K562 (cell line): ENCODE results near the gene FSTL4. TPM values are rescaled to one million over a fixed set of nuclear protein-coding genes. Genes with fewer than 3 reads are reported as not detected.

Experiments used
- ATAC-seq: fragments of 200-7000 bp; cut with Tn5 transposase; 3 replicates; pipeline ENCODE4 v1.9.1; 2020; ENCODE audit warnings: moderate library complexity
- BruUV-seq: library from RNA; stranded (reverse); fragments of 400-500 nt; replicated peaks from 2 replicates; lab custom pipeline; 2021; lab: Mats Ljungman, UMichigan
- CTCF ChIA-PET: fragments of 300-600 bp; formaldehyde crosslinking; extraction: SDS; loops from one replicate; lab custom pipeline; 2021; ENCODE audit warnings: low intra/inter-chr PET ratio; lab: Yijun Ruan, JAX
- POLR2A ChIA-PET: fragments of 300-600, 350-650 bp; sonication (Branson Sonifier 250); formaldehyde crosslinking; extraction: SDS; loops from one replicate; lab custom pipeline; 2021; ENCODE audit warnings: antibody characterized with exemption, inconsistent platforms; lab: Yijun Ruan, JAX
- DNase-seq, 4 experiments: peaks; one replicate each; pipeline versions ENCODE4 v3.0.0 to v3.0.0-alpha.2; 2011 to 2018; ENCODE audit warnings: low spot score in 3 of 4, mixed read lengths in 3 of 4; ENCODE audit errors: extremely low read depth in 1 of 4
- FAIRE-seq: peaks from 2 replicates; lab custom pipeline; 2011; peaks lifted over from hg19 to GRCh38; lab: Jason Lieb, UNC
- H2AFZ ChIP-seq: 2 replicates; pipeline ENCODE4 v1.6.0; 2011; ENCODE audit warnings: low read depth, low read length, control low read depth, inconsistent platforms
- H3K27ac ChIP-seq: fragments of 200-600 bp; 3 replicates; pipeline ENCODE4 v1.8.0; 2011; ENCODE audit warnings: low read depth, mild to moderate bottlenecking, control low read depth, inconsistent platforms, low read length, moderate library complexity, mixed read lengths; ENCODE audit errors: extremely low read depth
- H3K27me3 ChIP-seq, 2 experiments: fragments of 300-600 bp in 1 of 2; 2 replicates in 1 of 2; 3 replicates in 1 of 2; pipeline versions ENCODE4 v1.6.0 to v1.8.0; 2011; ENCODE audit warnings: inconsistent platforms in 2 of 2, low read length in 2 of 2, mild to moderate bottlenecking in 1 of 2, mixed read lengths in 1 of 2, moderate library complexity in 1 of 2; ENCODE audit not compliant: control insufficient read depth in 2 of 2, insufficient read depth in 2 of 2
- H3K36me3 ChIP-seq: fragments of 300-600 bp; 3 replicates; pipeline ENCODE4 v1.8.0; 2011; ENCODE audit warnings: mild to moderate bottlenecking, low read length, inconsistent platforms; ENCODE audit not compliant: control insufficient read depth, insufficient read depth
- H3K4me1 ChIP-seq, 2 experiments: fragments of 200-600 bp in 1 of 2; replicated peaks in 1 of 2; 2 replicates in 1 of 2; 3 replicates in 1 of 2; pipeline versions ENCODE4 v1.5.1 to v1.8.0; 2011; ENCODE audit warnings: inconsistent platforms in 2 of 2, low read length in 2 of 2, mild to moderate bottlenecking in 1 of 2, mixed read lengths in 1 of 2, moderate library complexity in 1 of 2; ENCODE audit not compliant: control insufficient read depth in 2 of 2, insufficient read depth in 2 of 2
- H3K4me2 ChIP-seq: 2 replicates; pipeline ENCODE4 v1.6.1; 2011; ENCODE audit warnings: low read length, control low read depth, inconsistent platforms, mixed read lengths; ENCODE audit not compliant: insufficient read depth
- H3K4me3 ChIP-seq: fragments of 200-600 bp; sonication (generic), shearing (Covaris generic); 2 replicates; pipeline ENCODE4 v1.5.1; 2016; ENCODE audit warnings: control low read depth, inconsistent platforms
- H3K79me2 ChIP-seq: fragments of 200-600 bp; 3 replicates; pipeline ENCODE4 v1.8.0; 2011; ENCODE audit warnings: low read length, inconsistent platforms; ENCODE audit not compliant: control insufficient read depth, insufficient read depth
- H3K9ac ChIP-seq, 2 experiments: 2 replicates each; pipeline versions ENCODE4 v1.6.0 to v1.6.1; 2011; ENCODE audit warnings: low read depth in 2 of 2, low read length in 2 of 2, control low read depth in 1 of 2, inconsistent platforms in 1 of 2, mild to moderate bottlenecking in 1 of 2, mixed read lengths in 1 of 2; ENCODE audit not compliant: insufficient read depth in 1 of 2
- H3K9me1 ChIP-seq: one replicate; pipeline ENCODE4 v1.6.0; 2011; ENCODE audit warnings: inconsistent platforms, mild to moderate bottlenecking, low read length, moderate library complexity; ENCODE audit not compliant: control insufficient read depth, insufficient read depth
- H3K9me3 ChIP-seq: replicated peaks from 2 replicates; pipeline ENCODE4 v1.5.1; 2011; ENCODE audit warnings: low read depth, low read length, inconsistent platforms; ENCODE audit not compliant: control insufficient read depth, insufficient read depth
- H4K20me1 ChIP-seq: replicated peaks from 2 replicates; pipeline ENCODE4 v1.6.1; 2011; ENCODE audit warnings: low read length, inconsistent platforms, mixed read lengths; ENCODE audit not compliant: control insufficient read depth, insufficient read depth
- CGGBP1 ChIP-seq: fragments of 250-450 bp; sonication (Bioruptor Pico); IDR thresholded peaks from 2 replicates; pipeline ENCODE4 v1.9.0; 2021; ENCODE audit warnings: mild to moderate bottlenecking
- FOXM1 ChIP-seq, 2 experiments: fragments of 450-650 bp in 1 of 2; sonication (generic) in 1 of 2; formaldehyde crosslinking in 1 of 2; IDR thresholded peaks; 2 replicates each; pipeline versions ENCODE4 v1.6.1 to v1.9.0; 2017 to 2022; ENCODE audit warnings: low read depth in 2 of 2, mild to moderate bottlenecking in 2 of 2, missing genetic modification reagents in 1 of 2, moderate library complexity in 1 of 2
- HDGF ChIP-seq: fragments of 450-650 bp; IDR thresholded peaks from 2 replicates; pipeline ENCODE4 v1.6.1; 2016
- HMG20A ChIP-seq: fragments of 450-650 bp; formaldehyde crosslinking; conservative IDR thresholded peaks from 2 replicates; pipeline ENCODE4 v1.4.0; 2020; ENCODE audit warnings: mild to moderate bottlenecking, mixed read lengths
- ZBTB5 ChIP-seq: fragments of 450-650 bp; IDR thresholded peaks from 2 replicates; pipeline ENCODE4 v1.6.1; 2017; ENCODE audit warnings: antibody characterized with exemption
- ZNF609 ChIP-seq: sonication (generic); formaldehyde crosslinking; IDR thresholded peaks from 2 replicates; pipeline ENCODE4 v1.8.1; 2023; ENCODE audit warnings: missing genetic modification reagents, mild to moderate bottlenecking, borderline replicate concordance
- WGBS: fragments of 100-300 bp; shearing (Covaris generic); methylation state at CpG from one replicate; pipeline ENCODE4 v1.1.6; 2016; ENCODE audit warnings: low coverage, mixed read lengths; ENCODE audit not compliant: insufficient coverage; ENCODE audit errors: missing lambda C conversion rate; 5-methylcytosine and 5-hydroxymethylcytosine counted together
- in situ Hi-C: fragments of 300-500 bp; cut with MboI; formaldehyde crosslinking; loops from 4 replicates; pipeline ENCODE4 v1.15.0; 2018; ENCODE audit warnings: inconsistent platforms, mixed read lengths
- intact Hi-C: fragments of 100-400 bp; cut with micrococcal nuclease; formaldehyde crosslinking; loops from 2 replicates; pipeline ENCODE4 v1.14.2; 2022
- polyA plus RNA-seq, 8 experiments: library from polyadenylated mRNA; depleted of rRNA in 4 of 8; stranded (reverse) in 5 of 8; unstranded in 3 of 8; fragments of >200 nt; fragmentation: Nextera tagmentation in 2 of 8; fragmentation: Illumina TruSeq in 1 of 8; extraction: Ambion mirVana in 2 of 8; extraction: Trizol in 1 of 8; gene quantifications; 2 replicates each; pipeline versions ENCODE4 v1.2.1 to v1.2.3, GENCODE V29; 2011 to 2014; ENCODE audit warnings: inconsistent platforms in 1 of 8, missing spikeins in 1 of 8
- total RNA-seq, 7 experiments: library from RNA; depleted of rRNA in 6 of 7; stranded (reverse); fragments of >200 nt in 6 of 7; fragmentation: Illumina TruSeq in 2 of 7; extraction: Trizol in 2 of 7; gene quantifications; 2 replicates each; pipeline versions ENCODE4 v1.2.1 to v1.2.3, GENCODE V29; 2011 to 2021; ENCODE audit warnings: low replicate concordance in 1 of 7
- TF ChIP-seq, protein P1 (sequence below), 2 experiments: IDR thresholded peaks; 2 replicates each; pipeline ENCODE4 v1.6.1; 2012; ENCODE audit warnings: improper control_type of control experiment in 2 of 2, low read depth in 2 of 2, low read length in 2 of 2, borderline replicate concordance in 1 of 2

The FSTL4 gene
- total and polyA plus RNA-seq, 9 of the 15 experiments (the other 6 are each of a cell fraction or from before 2014, with no cell fraction given): 0.08 to 0.18 (median 0.10) TPM; not detected in 5

DNA sequence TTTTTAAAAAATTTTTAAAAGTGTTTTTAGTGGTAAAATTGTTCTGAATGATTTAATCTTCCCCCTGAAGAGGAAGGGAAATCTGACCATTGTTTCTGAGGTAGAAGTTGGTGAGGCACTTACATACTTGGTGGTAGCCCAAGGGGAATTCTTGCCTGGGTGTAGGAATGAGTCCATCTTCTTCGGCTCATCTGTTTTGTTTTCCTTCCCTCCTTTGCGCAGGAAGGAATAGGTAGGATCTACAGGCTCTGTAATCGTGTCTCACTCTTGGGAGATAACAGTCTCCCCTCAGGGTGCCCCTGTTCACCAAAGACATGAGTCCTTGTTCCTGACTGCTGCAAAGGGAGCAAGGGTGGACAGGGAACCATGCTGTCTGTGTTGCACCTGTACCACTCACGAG lies 422.5 kb downstream of the FSTL4 start:
- Histone ChIP-seq H3K4me2 (no peak overlapping the region), H4K20me1 (no peaks in the 10 kb centered on the region), H3K4me1 (no peaks in the 10 kb centered on the region), H3K27me3 (peaks cover 18 to 22% of the 10 kb centered on the region in 2 experiments; a peak in 4 of 5 replicates), H3K27ac (no peak overlapping the region), H3K9ac (no peak overlapping the region), H3K4me3 (no peak overlapping the region), H2AFZ (no peak overlapping the region), H3K9me3 (no peaks in the 10 kb centered on the region), H3K36me3 (no peaks in the 10 kb centered on the region), H3K79me2 (no peaks in the 10 kb centered on the region), H3K9me1 (no peaks in the 10 kb centered on the region)
- POLR2A ChIA-PET: no interaction called here
- no TSS peak for BruUV-seq
- intact Hi-C loops (no loop called here), in situ Hi-C loops (no loop called here)
- no peak for ATAC-seq
- no peak for FAIRE-seq
- TF ChIP-seq HDGF: no peak
- no peak for TF ChIP-seq CGGBP1
- TF ChIP-seq ZBTB5: no peak
- TF ChIP-seq ZNF609 (CRISPR knock-in tag): no peak
- no peak for TF ChIP-seq HMG20A (CRISPR knock-in tag)
- TF ChIP-seq FOXM1 (IDR thresholded peaks at IDR 0.05; ENCODE audit: low read depth): no peak
- TF ChIP-seq FOXM1 (CRISPR knock-in tag; IDR thresholded peaks at IDR 0.05; ENCODE audit: low read depth): no peak
- TF ChIP-seq, protein P1, sequence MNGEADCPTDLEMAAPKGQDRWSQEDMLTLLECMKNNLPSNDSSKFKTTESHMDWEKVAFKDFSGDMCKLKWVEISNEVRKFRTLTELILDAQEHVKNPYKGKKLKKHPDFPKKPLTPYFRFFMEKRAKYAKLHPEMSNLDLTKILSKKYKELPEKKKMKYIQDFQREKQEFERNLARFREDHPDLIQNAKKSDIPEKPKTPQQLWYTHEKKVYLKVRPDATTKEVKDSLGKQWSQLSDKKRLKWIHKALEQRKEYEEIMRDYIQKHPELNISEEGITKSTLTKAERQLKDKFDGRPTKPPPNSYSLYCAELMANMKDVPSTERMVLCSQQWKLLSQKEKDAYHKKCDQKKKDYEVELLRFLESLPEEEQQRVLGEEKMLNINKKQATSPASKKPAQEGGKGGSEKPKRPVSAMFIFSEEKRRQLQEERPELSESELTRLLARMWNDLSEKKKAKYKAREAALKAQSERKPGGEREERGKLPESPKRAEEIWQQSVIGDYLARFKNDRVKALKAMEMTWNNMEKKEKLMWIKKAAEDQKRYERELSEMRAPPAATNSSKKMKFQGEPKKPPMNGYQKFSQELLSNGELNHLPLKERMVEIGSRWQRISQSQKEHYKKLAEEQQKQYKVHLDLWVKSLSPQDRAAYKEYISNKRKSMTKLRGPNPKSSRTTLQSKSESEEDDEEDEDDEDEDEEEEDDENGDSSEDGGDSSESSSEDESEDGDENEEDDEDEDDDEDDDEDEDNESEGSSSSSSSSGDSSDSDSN (IDR thresholded peaks at IDR 0.05; ENCODE audit: borderline replicate concordance in 1 of 2, low read depth in 2 of 2, low read length in 2 of 2): no peak
- 0% methylated on average over 4 of the region's 4 CpGs for WGBS
- DNase-seq: peak in 1 of 4 experiments; percentile 2
- CTCF ChIA-PET: interaction anchor here (0.7 kb wide), 1 partner anchor 1384 kb away, joined by 4 read pairs; no protein-coding TSS in a partner anchor
